Mesendoderm (in vitro differentiated cells): ENCODE data around the gene IKBIP.
"Not testable (repeated sequence)": the region's sequence is repeated elsewhere in the genome, so short reads cannot be mapped to it uniquely, and the experiment has no call there.

Experiments used
- DNase-seq: peaks from one replicate; pipeline ENCODE4 v3.0.0; 2013
- H2AK5ac ChIP-seq: 2 replicates; pipeline ENCODE4 v1.6.1; 2013; ENCODE audit warnings: low read length, inconsistent platforms
- H2BK120ac ChIP-seq: 2 replicates; pipeline ENCODE4 v1.6.1; 2013; ENCODE audit warnings: low read depth, mild to moderate bottlenecking, low read length, moderate library complexity, mixed read lengths
- H2BK15ac ChIP-seq: replicated peaks from 2 replicates; pipeline ENCODE4 v1.6.1; 2013; ENCODE audit warnings: low read depth, mild to moderate bottlenecking, moderate library complexity
- H2BK5ac ChIP-seq: 2 replicates; pipeline ENCODE4 v1.6.1; 2013; ENCODE audit warnings: low read length, inconsistent platforms
- H3K18ac ChIP-seq: 2 replicates; pipeline ENCODE4 v1.6.1; 2013; ENCODE audit warnings: mild to moderate bottlenecking, low read length, mixed read lengths
- H3K23ac ChIP-seq: one replicate; pipeline ENCODE4 v1.6.1; 2013; ENCODE audit warnings: low read length
- H3K27ac ChIP-seq: 2 replicates; pipeline ENCODE4 v1.5.1; 2013; ENCODE audit warnings: low read depth, mild to moderate bottlenecking, inconsistent platforms, low read length, moderate library complexity
- H3K27me3 ChIP-seq: 2 replicates; pipeline ENCODE4 v1.6.1; 2013; ENCODE audit warnings: low read length, control low read depth, mild to moderate bottlenecking, inconsistent platforms; ENCODE audit not compliant: insufficient read depth, poor library complexity
- H3K36me3 ChIP-seq: 2 replicates; pipeline ENCODE4 v1.6.1; 2013; ENCODE audit warnings: low read length, inconsistent platforms; ENCODE audit not compliant: control insufficient read depth, insufficient read depth
- H3K4ac ChIP-seq: one replicate; pipeline ENCODE4 v1.6.1; 2013; ENCODE audit warnings: low read depth, mild to moderate bottlenecking, low read length, moderate library complexity
- H3K4me1 ChIP-seq: 2 replicates; pipeline ENCODE4 v1.6.1; 2013; ENCODE audit warnings: low read depth, low read length, inconsistent platforms; ENCODE audit not compliant: control insufficient read depth
- H3K4me2 ChIP-seq: 2 replicates; pipeline ENCODE4 v1.6.1; 2013; ENCODE audit warnings: low read length
- H3K4me3 ChIP-seq: 2 replicates; pipeline ENCODE4 v1.5.1; 2013; ENCODE audit warnings: mild to moderate bottlenecking, low read length
- H3K56ac ChIP-seq: one replicate; pipeline ENCODE4 v1.6.1; 2013; ENCODE audit warnings: low read length
- H3K79me1 ChIP-seq: 2 replicates; pipeline ENCODE4 v1.6.1; 2013; ENCODE audit warnings: low read length, inconsistent platforms
- H3K79me2 ChIP-seq: 2 replicates; pipeline ENCODE4 v1.6.1; 2013; ENCODE audit warnings: mild to moderate bottlenecking, low read length; ENCODE audit not compliant: control insufficient read depth, insufficient read depth
- H3K9ac ChIP-seq: 2 replicates; pipeline ENCODE4 v1.6.1; 2013; ENCODE audit warnings: low read length, inconsistent platforms
- H4K5ac ChIP-seq: one replicate; pipeline ENCODE4 v1.6.1; 2013; ENCODE audit warnings: low read length
- H4K8ac ChIP-seq: one replicate; pipeline ENCODE4 v1.6.1; 2013; ENCODE audit warnings: low read depth, mild to moderate bottlenecking, control low read depth, low read length, moderate library complexity
- WGBS: extraction: QIAGEN DNeasy Blood & Tissue Kit; methylation state at CpG from one replicate; pipeline ENCODE4 v1.1.7; 2013; ENCODE audit warnings: low lambda C conversion rate, missing lambda C conversion rate; ENCODE audit not compliant: insufficient coverage; ENCODE audit errors: extremely low coverage; 5-methylcytosine and 5-hydroxymethylcytosine counted together

The IKBIP gene

DNA sequence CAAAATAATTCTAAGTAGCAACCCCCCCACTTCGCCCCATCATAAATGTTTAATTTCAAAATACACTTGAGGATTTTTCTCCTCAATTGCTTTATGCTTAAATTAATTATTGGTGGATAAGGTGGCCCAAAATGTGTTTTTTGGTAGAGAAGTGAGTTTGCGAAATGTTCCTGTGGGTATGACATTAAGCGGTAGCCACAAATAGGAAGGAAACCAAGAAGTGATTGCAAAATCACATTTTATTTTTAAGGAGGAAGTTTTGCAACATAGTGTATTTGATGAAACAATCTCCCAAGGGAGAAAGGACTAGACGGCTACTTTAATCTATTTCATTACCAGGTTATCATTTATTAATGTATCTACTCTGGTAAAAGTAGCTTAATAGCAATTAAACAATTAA, 25.6 kb downstream of the IKBIP start:
- no peak overlapping the region for H3K4ac ChIP-seq
- no peak for DNase-seq
- no peak overlapping the region for H3K56ac ChIP-seq
- no peak overlapping the region for H4K5ac ChIP-seq
- H2BK120ac ChIP-seq: no peak overlapping the region
- no peak overlapping the region for H2BK5ac ChIP-seq
- no peaks in the 10 kb centered on the region for H3K79me1 ChIP-seq
- no peaks in the 10 kb centered on the region for H3K36me3 ChIP-seq
- no peak overlapping the region for H3K27ac ChIP-seq
- H3K23ac ChIP-seq: no peak overlapping the region
- 100% methylated on average over 1 of the region's 4 CpGs for WGBS
- no peak overlapping the region for H2AK5ac ChIP-seq
- no peak overlapping the region for H3K4me2 ChIP-seq
- no peaks in the 10 kb centered on the region for H3K27me3 ChIP-seq
- H2BK15ac ChIP-seq: no peak overlapping the region
- no peak overlapping the region for H4K8ac ChIP-seq
- no peak overlapping the region for H3K4me3 ChIP-seq
- H3K79me2 ChIP-seq: no peaks in the 10 kb centered on the region
- H3K4me1 ChIP-seq: no peaks in the 10 kb centered on the region
- no peak overlapping the region for H3K18ac ChIP-seq
- no peak overlapping the region for H3K9ac ChIP-seq

DNA sequence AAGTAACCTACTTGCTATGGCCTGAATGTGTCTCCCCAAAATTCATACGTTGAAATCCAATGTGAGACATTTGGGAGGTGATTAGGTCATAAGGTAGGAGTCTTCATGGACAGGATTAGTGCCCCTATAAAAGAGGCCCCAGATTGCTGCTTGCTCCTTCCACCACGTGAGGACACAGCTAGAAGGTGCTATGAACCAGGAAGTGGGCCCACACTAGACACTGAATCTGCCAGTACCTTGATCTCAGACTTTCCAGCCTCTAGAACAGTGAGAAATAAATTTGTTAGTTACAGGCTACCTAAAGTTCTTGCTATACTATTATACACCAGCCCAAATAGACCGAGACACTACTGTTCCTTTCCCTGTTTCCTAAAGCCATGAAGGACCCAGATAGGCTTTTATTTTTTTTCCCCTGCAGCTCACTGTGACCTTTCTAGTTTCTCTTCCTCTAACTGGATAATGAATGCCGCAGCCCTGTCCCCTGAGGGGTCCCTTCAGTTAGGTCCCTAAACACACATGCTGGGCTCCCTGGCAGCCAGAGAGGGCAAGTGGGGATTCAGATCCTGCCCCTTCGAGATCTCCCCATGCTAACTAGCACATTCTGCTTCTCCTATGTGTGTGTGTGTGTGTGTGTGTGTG, 31.8 kb downstream of the IKBIP start:
- H2AK5ac ChIP-seq: no peak overlapping the region

DNA sequence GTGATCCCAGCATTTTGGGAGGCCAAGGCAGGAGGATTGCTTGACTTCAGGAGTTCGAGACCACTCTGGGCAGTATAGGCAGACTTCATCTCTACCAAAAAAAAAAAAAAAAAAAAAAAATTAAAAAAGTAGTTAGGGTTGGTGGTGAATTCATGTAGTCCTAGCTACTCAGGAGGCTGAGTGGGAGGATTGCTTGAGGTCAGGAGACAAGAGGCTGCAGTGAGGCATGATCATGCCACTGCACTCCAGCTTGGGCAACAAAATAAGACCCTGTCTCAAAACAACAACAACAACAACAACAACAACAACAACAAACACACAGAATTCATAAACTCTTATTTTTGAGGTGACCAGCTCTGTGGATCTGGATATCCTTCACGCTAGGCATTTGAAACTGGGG, 34.0 kb downstream of the IKBIP start:
- H3K4me3 ChIP-seq: no peak overlapping the region
- no peak overlapping the region for H2BK120ac ChIP-seq
- H3K9ac ChIP-seq: no peak overlapping the region
- no peaks in the 10 kb centered on the region for H3K27me3 ChIP-seq
- no peaks in the 10 kb centered on the region for H3K79me1 ChIP-seq
- H3K23ac ChIP-seq: no peak overlapping the region
- H2BK5ac ChIP-seq: no peak overlapping the region
- H3K4ac ChIP-seq: no peak overlapping the region
- H3K36me3 ChIP-seq: no peaks in the 10 kb centered on the region
- H3K27ac ChIP-seq: no peak overlapping the region
- no peak overlapping the region for H3K4me2 ChIP-seq
- H2BK15ac ChIP-seq: no peak overlapping the region
- H3K79me2 ChIP-seq: no peaks in the 10 kb centered on the region
- H3K56ac ChIP-seq: no peak overlapping the region
- no peak for DNase-seq
- no peak overlapping the region for H4K8ac ChIP-seq
- WGBS: no CpG with 5 or more reads among the region's 2 CpGs
- H3K4me1 ChIP-seq: no peaks in the 10 kb centered on the region
- no peak overlapping the region for H2AK5ac ChIP-seq
- no peak overlapping the region for H3K18ac ChIP-seq
- H4K5ac ChIP-seq: no peak overlapping the region

More for the DNA sequence above, 31.8 kb downstream of the IKBIP start:
- Histone ChIP-seq H2BK15ac (no peak overlapping the region), H3K27ac (no peak overlapping the region), H3K79me2 (no peaks in the 10 kb centered on the region), H3K18ac (no peak overlapping the region), H3K4me2 (no peak overlapping the region), H3K23ac (no peak overlapping the region), H4K8ac (no peak overlapping the region), H3K56ac (no peak overlapping the region), H3K79me1 (no peaks in the 10 kb centered on the region), H3K9ac (no peak overlapping the region), H4K5ac (no peak overlapping the region), H3K27me3 (no peaks in the 10 kb centered on the region), H3K4me1 (no peaks in the 10 kb centered on the region), H2BK5ac (no peak overlapping the region), H3K36me3 (no peaks in the 10 kb centered on the region), H3K4me3 (no peak overlapping the region), H3K4ac (no peak overlapping the region), H2BK120ac (no peak overlapping the region)
- no peak for DNase-seq
- WGBS: no CpG with 5 or more reads among the region's 5 CpGs

DNA sequence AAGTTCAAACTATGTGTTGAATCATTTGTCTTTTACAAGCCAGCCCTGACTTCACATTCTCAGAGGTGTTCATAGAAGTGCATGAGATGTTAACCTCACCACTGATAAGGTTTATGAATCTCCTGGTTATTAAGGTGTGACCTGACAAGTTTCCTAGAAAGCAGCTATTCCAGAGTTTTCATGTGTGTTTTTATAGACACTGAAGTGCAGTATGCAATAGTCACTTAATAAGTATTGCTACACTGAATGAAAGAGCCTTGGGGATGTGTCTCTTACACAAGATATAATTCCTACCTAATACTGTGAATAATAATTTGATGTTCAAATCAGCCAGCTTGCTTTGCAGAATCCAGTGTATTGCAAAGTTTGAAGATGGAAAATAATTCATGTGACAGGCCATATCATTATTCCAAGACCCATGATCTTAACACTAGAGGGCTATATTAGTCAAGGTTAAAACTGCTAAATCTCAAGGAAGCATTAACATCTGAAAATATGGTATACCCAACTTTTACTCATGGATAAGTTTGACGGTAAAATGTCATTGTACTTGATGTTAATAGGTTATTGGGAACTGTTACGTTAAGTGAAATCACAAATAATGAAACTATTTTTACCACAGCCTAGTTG, 38.1 kb downstream of the IKBIP start:
- Histone ChIP-seq H3K79me2 (no peaks in the 10 kb centered on the region), H3K27me3 (no peaks in the 10 kb centered on the region), H3K4me3 (no peak overlapping the region), H4K8ac (no peak overlapping the region), H3K56ac (no peak overlapping the region), H3K79me1 (no peaks in the 10 kb centered on the region), H3K9ac (no peak overlapping the region), H3K36me3 (peaks cover 5% of the 10 kb centered on the region), H3K18ac (no peak overlapping the region), H3K4me1 (no peaks in the 10 kb centered on the region), H2BK15ac (no peak overlapping the region), H4K5ac (no peak overlapping the region), H2BK120ac (no peak overlapping the region), H3K27ac (no peak overlapping the region), H2BK5ac (no peak overlapping the region), H3K4ac (no peak overlapping the region), H3K4me2 (no peak overlapping the region), H3K23ac (no peak overlapping the region), H2AK5ac (no peak overlapping the region)
- WGBS: no CpG with 5 or more reads among the region's 2 CpGs
- DNase-seq: no peak

DNA sequence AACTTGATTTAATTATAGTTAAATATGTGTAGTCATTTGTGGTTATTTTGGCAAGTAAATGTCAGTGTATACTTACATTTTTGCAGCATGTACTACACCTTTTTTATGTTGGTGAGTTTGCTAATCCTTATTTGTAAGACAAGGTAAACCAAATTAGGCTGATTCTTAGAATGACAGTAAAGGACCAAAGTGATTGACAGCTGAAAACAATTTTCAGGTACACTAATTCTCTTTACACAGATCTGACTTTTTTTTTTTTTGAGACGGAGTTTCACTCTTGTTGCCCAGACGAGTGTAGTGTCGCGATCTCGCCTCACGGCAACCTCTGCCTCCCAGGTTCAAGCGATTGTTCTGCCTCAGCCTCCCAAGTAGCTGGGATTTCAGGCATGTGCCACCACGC, 42.7 kb downstream of the IKBIP start:
- Histone ChIP-seq H2BK15ac (no peak overlapping the region), H4K8ac (no peak overlapping the region), H3K56ac (no peak overlapping the region), H2AK5ac (no peak overlapping the region), H3K79me2 (peaks cover 11% of the 10 kb centered on the region), H3K4ac (no peak overlapping the region), H3K4me3 (no peak overlapping the region), H2BK120ac (no peak overlapping the region), H3K4me1 (no peaks in the 10 kb centered on the region), H3K79me1 (peaks cover 5% of the 10 kb centered on the region), H3K36me3 (peaks cover 14% of the 10 kb centered on the region), H3K27me3 (no peaks in the 10 kb centered on the region), H3K9ac (no peak overlapping the region), H3K4me2 (no peak overlapping the region), H3K23ac (no peak overlapping the region), H3K18ac (no peak overlapping the region), H4K5ac (no peak overlapping the region), H2BK5ac (no peak overlapping the region), H3K27ac (no peak overlapping the region)
- no CpG with 5 or more reads among the region's 8 CpGs for WGBS
- no peak for DNase-seq

DNA sequence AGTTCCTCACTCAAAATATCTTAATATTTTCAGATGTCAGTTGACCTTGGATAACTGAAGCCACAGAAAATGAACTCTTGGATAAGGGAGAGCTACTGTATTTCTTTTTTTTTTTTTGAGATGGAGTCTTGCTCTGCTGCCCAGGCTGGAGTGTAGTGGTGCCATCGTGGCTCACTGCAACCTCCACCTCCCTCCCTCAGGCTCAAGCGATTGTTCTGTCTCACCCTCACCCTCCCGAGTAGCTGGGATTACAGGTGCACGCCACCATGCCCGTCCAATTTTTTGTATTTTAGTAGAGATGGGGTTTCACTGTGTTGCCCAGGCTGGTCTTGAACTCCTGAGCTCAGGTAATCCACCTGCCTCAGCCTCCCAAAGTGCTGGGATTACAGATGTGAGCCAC, 47.3 kb downstream of the IKBIP start:
- not testable (repeated sequence) for H3K27me3 ChIP-seq, H3K18ac ChIP-seq, H3K4me2 ChIP-seq, H3K4me1 ChIP-seq, DNase-seq, H2BK120ac ChIP-seq, H2BK5ac ChIP-seq, H4K5ac ChIP-seq, H3K23ac ChIP-seq, H3K27ac ChIP-seq, H3K4me3 ChIP-seq, H4K8ac ChIP-seq, H3K9ac ChIP-seq, H2BK15ac ChIP-seq, H3K79me1 ChIP-seq, H3K56ac ChIP-seq, H3K4ac ChIP-seq, H2AK5ac ChIP-seq
- no CpG with 5 or more reads among the region's 5 CpGs for WGBS
- peaks cover 42% of the 10 kb centered on the region for H3K79me2 ChIP-seq
- H3K36me3 ChIP-seq: peaks cover 12% of the 10 kb centered on the region
